GM21367 (cell line): ENCODE results near the gene RFX4.

Source experiments
- ATAC-seq: cut with Tn5 transposase; IDR thresholded peaks from one replicate; pipeline ENCODE4 v1.9.1; 2021; ENCODE audit not compliant: unreplicated experiment

RFX4 gene

DNA sequence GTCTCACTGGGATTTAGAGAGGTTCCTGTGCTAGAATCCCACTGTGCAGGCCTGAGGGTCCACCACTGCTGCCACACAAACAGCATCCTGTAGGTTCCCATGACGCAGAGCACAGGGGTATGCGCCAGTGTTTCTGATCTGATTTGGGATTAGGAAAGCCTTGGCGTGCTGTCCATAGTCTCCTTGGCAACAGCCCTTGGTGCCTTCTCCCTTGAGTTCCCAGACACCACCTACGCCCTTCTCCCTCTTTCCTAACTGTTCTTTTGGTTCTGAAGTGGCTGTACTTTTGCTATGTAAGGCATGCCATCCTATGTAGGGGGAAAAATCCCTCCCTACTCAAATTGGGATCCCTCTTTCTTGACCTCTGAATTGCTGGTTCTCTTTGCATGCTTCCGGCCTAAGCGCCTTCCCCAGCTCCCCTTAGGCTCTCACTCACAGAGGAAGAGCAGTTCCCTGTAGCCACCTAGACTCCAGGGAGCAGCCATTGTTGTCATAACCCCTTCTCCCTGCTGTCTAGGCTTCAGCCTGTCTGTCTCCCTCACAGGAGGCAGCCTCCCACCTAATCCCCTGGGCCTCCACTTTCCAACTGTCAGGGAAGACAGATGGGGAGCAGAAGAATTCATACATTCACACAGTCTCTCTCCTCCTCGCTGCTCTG is 176.9 kb downstream of the RFX4 start:
- no peak for ATAC-seq

DNA sequence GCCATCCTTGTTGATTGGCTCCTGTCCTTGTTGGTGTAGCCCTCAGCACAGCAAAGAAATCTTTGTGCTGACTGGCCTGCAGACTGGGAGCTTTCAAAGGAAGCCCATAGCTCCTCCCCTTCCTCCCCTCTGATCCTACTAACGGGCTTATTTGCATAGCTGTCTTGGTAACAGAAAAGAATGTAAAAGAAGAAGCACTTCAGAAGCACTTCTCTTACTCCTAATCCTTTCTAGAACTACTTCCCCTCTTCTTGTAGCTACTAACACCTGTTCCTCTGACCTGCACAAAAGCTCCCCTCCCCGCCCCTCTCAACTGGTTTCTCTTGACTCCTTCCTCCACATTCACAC is 177.4 kb downstream of the RFX4 start:
- ATAC-seq, result peak; percentile 97

DNA sequence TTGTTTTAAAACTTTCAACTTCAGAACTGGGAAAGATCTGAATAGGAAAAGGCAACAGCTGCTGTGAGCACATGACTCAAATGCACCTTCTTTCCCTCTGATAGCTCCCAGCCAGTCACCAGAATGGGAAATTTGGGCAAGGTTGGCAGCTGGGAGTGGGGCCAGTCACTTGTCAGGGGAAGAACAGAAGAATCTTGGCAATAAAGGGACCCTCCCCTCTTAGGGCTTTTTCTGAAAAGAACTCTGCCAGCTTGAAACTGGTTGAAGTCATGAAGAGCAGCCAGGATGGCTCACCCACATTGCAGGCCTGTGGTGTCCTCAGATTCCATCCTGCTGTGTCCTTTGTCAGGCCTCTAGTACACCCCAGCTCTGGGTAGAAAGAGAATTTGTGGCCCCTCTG is 181.4 kb downstream of the RFX4 start:
- ATAC-seq, result no peak

DNA sequence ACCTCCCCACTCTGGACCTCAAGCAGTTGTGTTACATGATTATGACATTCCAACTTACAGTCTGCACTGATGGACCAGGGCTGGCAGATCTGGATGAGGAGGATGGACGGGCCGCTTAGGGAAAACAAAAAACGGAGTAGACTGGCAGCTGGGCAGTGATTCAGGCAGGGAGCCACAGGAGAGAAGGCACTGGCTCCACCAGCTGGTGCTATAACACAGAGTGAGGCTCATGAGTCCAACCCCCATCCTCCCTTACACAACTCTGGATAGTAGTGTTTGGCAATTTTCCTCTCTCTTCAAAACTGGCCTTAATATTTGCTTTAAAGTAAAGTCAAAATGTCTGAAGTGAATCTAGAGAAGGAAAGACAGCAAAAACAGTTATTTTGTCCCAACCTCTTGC is 181.9 kb downstream of the RFX4 start:
- no peak for ATAC-seq

- no peak for ATAC-seq
These were observed 183.6 kb downstream of the RFX4 start for GRCh38 chr12:106766393-106766826.

DNA sequence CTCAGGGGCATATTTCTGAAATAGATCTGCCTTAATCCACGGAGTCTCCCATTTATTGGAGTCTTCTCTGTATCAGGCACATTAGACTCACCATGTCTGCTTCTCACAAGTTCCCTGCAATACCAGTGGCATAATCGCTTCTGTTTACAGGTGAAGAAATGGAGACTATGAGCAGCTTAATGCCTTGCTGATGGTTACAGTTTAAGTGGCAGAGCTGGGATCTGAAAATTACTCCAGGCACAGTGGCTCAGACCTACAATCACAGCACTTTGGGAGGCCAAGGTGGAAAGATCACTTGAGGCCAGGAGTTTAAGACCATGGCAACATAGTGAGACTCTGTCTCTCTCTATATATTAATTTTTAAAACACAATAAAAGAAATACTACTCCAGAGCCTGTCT is 184.4 kb downstream of the RFX4 start:
- ATAC-seq, result no peak

DNA sequence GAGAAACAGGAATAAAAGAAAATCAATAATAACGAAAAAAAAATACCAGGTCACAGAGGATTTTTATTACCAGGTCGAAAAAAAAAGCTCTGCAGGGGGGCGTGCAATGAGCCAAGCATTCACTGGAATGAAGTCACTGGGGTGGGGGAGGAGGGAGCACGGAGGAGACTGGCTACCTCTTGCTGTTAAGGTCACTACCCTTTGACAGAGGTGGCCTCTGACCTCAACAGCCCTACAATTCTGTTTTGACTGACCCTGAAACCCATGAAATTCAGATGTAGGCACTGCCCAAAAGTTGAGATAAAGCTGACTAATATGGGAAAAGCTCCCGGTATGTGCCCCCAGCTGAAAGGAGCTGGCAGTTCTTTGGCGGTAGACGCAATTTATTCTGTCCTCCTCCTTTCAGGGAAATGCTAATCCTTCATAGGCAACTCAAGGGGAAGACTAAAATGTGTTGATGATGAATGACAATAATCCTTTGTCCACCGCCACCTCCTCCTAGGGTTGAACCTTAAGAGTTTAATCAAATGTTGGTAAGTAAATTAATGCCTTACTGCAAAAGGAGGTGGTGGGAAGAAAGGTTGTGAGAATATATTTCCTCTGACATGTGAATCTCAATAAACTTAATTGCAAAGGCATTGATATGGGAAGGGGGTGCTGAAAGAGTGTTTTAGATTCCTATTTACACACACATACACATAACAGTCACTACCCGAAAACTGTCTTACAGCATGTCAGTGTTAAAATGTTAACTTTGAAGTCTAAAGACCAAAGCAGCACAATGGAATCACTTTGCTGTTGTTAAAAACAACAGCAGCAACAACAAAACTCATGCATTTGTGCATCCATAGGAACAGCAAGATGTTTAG is 185.4 kb downstream of the RFX4 start:
- no peak for ATAC-seq

- ATAC-seq, result no peak
These were observed 186.3 kb downstream of the RFX4 start for GRCh38 chr12:106769078-106769477.

DNA sequence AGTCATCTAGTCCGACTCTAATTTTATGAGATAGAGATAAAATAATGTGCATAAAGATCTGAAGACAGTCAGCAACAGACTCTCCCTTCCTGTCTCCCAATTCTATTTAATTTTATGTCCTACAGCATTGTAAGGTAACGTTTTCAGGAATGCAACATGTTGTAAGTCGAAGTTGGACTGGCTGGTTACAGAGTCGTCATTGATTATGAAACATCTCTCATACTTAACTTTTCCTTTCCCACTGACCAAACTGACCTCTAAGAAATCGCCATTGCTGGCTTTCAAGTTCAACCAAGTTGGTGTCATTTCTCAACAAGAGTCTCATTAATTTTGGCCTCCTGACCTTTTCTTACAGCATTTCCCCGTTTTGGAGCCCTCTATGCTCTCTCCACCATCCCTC is 186.7 kb downstream of the RFX4 start:
- no peak for ATAC-seq

- no peak for ATAC-seq
These were observed 188.6 kb downstream of the RFX4 start for GRCh38 chr12:106771425-106771824.

DNA sequence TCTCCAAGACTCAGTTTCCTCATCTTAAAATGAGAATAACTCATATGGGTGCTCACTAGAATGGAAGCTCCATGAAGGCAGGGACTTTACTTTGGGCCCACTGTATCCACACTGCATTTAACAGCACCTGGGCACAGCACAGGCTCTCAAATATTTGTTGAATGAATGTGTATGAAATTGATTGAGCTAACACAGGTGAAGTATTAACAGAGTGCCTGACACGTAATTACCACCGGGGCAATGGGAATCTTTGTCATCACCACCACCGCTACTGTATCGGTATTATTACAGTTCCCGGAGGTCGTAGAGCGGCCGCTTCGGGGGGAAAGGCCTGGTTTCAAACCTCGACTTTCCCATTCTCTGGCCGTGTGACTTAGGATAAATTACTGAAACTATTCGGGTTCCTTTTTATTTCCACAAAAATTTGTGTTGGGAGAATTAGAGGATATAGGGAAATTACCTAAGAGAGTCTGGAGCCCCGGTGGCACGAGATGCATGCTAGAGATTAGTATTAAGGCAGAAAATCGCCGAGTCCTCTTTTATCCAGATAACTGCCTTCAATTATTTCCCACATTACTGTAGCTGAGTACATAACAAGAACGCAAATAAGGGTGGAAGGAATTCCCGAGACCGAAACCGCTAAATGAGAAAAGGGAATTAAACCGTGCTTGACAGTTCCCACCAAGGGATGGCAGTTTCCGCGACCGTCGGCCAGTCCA is 190.6 kb downstream of the RFX4 start:
- no peak for ATAC-seq

GRCh38 chr12:106774005-106774807 is 191.4 kb downstream of the RFX4 start, which contains the start of gene RIC8B:
RIC8B (plus strand) TSS chr12:106774682; CDS start chr12:106774746, 64 bp downstream.
- ATAC-seq, result peak; percentile 69

- peak; percentile 18 for ATAC-seq
These were observed 192.2 kb downstream of the RFX4 start for GRCh38 chr12:106774808-106775524.

DNA sequence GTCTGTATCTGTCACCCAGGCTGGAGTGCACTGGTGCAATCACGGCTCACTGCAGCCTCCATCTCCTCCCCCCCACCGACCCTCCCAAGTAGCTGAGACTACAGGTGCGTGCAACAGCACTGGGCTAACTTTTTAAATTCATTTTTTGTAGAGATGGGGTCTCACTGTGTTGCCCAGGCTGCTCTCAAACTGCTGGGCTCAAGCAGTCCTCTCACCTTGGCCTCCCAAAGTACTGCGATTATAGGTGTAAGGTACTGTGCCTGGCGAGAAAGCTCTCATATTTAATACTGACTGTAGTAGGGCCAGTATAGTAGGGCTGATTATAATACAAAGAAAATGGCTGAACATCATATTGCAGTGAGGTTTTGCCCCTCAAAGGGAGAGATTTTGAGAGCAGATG is 194.1 kb downstream of the RFX4 start:
- no peak for ATAC-seq

GRCh38 chr12:106780010-106780631 is 197.3 kb downstream of the RFX4 start:
- ATAC-seq, result no peak

GRCh38 chr12:106782619-106783018 is 199.8 kb downstream of the RFX4 start:
- ATAC-seq, result no peak

DNA sequence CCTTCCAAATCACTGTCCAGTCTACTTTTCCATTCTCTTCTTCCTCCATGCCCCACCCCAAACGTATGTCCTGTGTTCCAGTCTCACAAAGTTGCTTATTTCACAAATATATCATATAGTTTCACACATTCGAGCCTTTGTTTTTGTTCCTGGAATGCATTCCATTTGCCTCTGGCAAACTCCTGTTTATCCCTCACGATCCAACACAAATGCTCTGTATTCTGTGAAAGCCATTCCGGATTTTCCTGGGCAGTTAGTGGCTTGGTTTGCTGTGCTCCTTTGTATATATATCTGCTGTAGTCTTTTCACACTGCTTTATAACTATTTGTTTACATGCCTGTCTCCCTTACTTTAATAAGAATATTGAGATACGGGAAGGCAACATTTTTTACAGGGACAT is 200.7 kb downstream of the RFX4 start:
- ATAC-seq, result no peak

GRCh38 chr12:106790020-106790419 is 207.2 kb downstream of the RFX4 start:
- no peak for ATAC-seq

DNA sequence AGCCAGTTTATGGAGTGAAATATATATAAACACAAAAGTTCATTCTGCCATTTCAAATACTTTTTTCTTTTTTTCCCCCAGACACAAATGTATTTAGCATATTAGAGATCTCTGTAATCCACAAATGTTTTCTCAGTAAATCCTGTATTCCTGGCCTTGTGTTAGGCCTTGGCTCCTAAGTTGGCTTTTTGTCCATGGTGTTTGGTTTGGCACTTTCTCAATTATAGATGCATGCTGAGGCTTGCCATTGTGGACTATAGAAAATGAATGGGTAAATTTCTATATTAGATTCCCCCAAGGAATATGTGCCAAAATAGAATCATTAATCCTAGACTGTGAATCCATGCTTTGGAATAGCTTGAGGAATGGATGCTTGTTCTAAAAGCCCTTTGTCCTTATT is 208.7 kb downstream of the RFX4 start:
- ATAC-seq, result no peak

DNA sequence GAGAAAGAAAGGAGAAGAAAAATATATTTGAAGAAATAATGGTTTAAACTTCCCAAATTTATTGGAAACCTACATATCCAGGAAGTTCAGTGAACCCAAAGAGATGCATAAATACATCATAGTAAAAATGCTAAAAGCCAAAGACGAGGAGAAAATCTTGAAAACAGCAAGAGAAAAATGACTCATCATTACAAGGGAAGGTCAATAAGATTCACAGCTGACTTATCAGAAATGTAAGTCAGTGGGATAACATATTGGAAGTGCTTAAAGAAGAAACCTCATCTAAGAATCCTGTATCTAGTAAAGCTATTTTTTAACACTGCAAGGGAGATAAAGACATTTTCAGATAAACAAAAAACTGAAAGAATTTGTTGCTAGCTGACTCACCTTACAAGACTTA is 211.6 kb downstream of the RFX4 start:
- no peak for ATAC-seq
